Islet precursor cell (in vitro differentiated cells): ENCODE data around the gene SCAMP5.

ENCODE experiments used
- DNase-seq: peaks from one replicate; pipeline ENCODE4 v3.0.0-alpha.2; 2018

Gene SCAMP5

GRCh38 chr15:74978077-74978476 is 17.3 kb upstream of the SCAMP5 start:
- no peak for DNase-seq

GRCh38 chr15:74978503-74978902 is 16.9 kb upstream of the SCAMP5 start:
- DNase-seq = peak; percentile 73

- DNase-seq = no peak
Observed at GRCh38 chr15:74982183-74982582, 13.2 kb upstream of the SCAMP5 start.

GRCh38 chr15:74983725-74984231 is 11.6 kb upstream of the SCAMP5 start:
- DNase-seq = no peak

GRCh38 chr15:74988007-74988800 is 7.2 kb upstream of the SCAMP5 start:
- DNase-seq = peak; percentile 87

GRCh38 chr15:74989527-74989926 is 5.8 kb upstream of the SCAMP5 start:
- no peak for DNase-seq

- DNase-seq = no peak
Observed at GRCh38 chr15:74992619-74993018, 2.7 kb upstream of the SCAMP5 start.

- no peak for DNase-seq
Observed at GRCh38 chr15:74994236-74994635, 1.1 kb upstream of the SCAMP5 start.

- DNase-seq = no peak
Observed at GRCh38 chr15:74994685-74995084, 678 bp upstream of the SCAMP5 start.

GRCh38 chr15:74995779-74996765 is 709 bp downstream of the SCAMP5 start:
- DNase-seq = peak; percentile 63

- no peak for DNase-seq
Observed at GRCh38 chr15:74997141-74997540, 1.8 kb downstream of the SCAMP5 start.

- no peak for DNase-seq
Observed at GRCh38 chr15:74997543-74997942, 2.2 kb downstream of the SCAMP5 start.

- no peak for DNase-seq
Observed at GRCh38 chr15:75001310-75001709, 5.9 kb downstream of the SCAMP5 start.

- DNase-seq = no peak
Observed at GRCh38 chr15:75002398-75002797, 7.0 kb downstream of the SCAMP5 start.

GRCh38 chr15:75007216-75007615 is 11.9 kb downstream of the SCAMP5 start:
- no peak for DNase-seq

GRCh38 chr15:75008221-75008625 is 12.9 kb downstream of the SCAMP5 start:
- no peak for DNase-seq

GRCh38 chr15:75008629-75009326 is 13.4 kb downstream of the SCAMP5 start:
- DNase-seq = no peak

- no peak for DNase-seq
Observed at GRCh38 chr15:75016431-75016830, 21.1 kb downstream of the SCAMP5 start.

GRCh38 chr15:75019916-75020315 is 24.6 kb downstream of the SCAMP5 start:
- DNase-seq = no peak

- no peak for DNase-seq
Observed at GRCh38 chr15:75021341-75021740, 26.0 kb downstream of the SCAMP5 start.

- no peak for DNase-seq
Observed at GRCh38 chr15:75022783-75023180, 27.4 kb downstream of the SCAMP5 start.

- peak; percentile 98 for DNase-seq
Observed at GRCh38 chr15:75023181-75023871, 28.0 kb downstream of the SCAMP5 start, which contains the start of gene PPCDC. Gene PPCDC (plus strand): TSS chr15:75023590. CDS start chr15:75028319, 4,729 bp downstream.
